Measurements from ENCODE around the gene CAND1.

Gene CAND1

GRCh38 chr12:67348683-67349082 lies 79.5 kb downstream of the CAND1 start:
- no peak for DNase-seq

- no peak for DNase-seq
Observed at GRCh38 chr12:67352682-67353081, 83.5 kb downstream of the CAND1 start.

GRCh38 chr12:67354322-67354721 lies 85.2 kb downstream of the CAND1 start:
- DNase-seq: no peak

GRCh38 chr12:67354966-67355365 lies 85.8 kb downstream of the CAND1 start:
- no peak for DNase-seq

- no peak for DNase-seq
Observed at GRCh38 chr12:67355428-67356379, 86.5 kb downstream of the CAND1 start.

- DNase-seq: no peak
Observed at GRCh38 chr12:67356380-67356774, 87.2 kb downstream of the CAND1 start.

GRCh38 chr12:67357376-67358125 lies 88.4 kb downstream of the CAND1 start:
- DNase-seq: no peak

GRCh38 chr12:67358781-67359338 lies 89.7 kb downstream of the CAND1 start:
- no peak for DNase-seq

- DNase-seq: no peak
Observed at GRCh38 chr12:67362526-67362925, 93.4 kb downstream of the CAND1 start.

- DNase-seq: no peak
Observed at GRCh38 chr12:67364228-67364627, 95.1 kb downstream of the CAND1 start.

- DNase-seq: no peak
Observed at GRCh38 chr12:67365131-67365530, 96.0 kb downstream of the CAND1 start.

GRCh38 chr12:67367843-67368242 lies 98.7 kb downstream of the CAND1 start:
- no peak for DNase-seq
